HL-60 (cell line): ENCODE measurements around the gene RFLNA.

Source experiments
- CTCF ChIP-seq: IDR thresholded peaks from one replicate; pipeline ENCODE4 v1.5.1; 2011; ENCODE audit warnings: low read length, control low read depth, inconsistent platforms; ENCODE audit not compliant: insufficient read depth
- POLR2AphosphoS5 ChIP-seq: IDR thresholded peaks from 2 replicates; pipeline ENCODE4 v1.6.1; 2012; ENCODE audit warnings: low read depth

DNA sequence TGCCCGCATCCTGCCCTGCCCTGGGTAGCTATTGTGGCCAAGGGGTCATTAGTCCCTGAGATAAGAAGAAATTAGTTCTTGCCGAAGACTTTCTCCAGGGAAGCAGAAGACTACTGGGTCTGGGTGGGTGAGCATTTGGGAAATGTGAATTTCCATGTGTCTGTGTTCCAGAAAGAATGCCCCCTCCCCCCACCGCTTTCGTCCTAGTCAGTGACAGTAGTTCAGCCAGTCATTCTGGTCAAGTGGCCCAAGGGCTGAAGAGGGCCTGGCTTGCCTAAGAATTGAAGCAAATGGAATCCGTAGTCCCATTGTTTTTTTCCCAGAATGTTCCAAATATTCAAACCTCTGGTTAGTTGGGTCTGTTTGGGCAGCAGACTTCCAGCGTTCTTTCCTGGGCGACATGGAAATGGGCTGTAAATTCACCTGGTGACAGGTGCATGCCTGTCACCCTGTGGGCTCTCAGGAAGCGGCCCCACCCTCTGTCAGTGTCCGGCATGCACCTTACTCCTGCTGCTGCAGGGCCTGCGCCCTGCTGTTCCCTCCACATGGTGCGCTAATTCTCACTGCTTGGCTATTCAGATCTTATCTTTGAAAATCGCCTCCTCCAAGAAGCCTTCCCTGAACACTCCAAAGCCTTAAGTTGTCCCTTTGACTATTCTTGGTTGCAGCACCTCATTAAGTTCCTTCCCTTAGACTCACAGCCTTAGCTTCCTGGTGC lies 1.4 kb upstream of the RFLNA start:
- TF ChIP-seq CTCF (no peak), POLR2AphosphoS5 (no peak)
